ENCODE data around the gene EYA4.

EYA4 gene

GRCh38 chr6:133243723-133244305 lies 2.7 kb downstream of the EYA4 start:
- no peak for DNase-seq

- DNase-seq, result no peak
These were observed 3.4 kb downstream of the EYA4 start for GRCh38 chr6:133244519-133244918.

DNA sequence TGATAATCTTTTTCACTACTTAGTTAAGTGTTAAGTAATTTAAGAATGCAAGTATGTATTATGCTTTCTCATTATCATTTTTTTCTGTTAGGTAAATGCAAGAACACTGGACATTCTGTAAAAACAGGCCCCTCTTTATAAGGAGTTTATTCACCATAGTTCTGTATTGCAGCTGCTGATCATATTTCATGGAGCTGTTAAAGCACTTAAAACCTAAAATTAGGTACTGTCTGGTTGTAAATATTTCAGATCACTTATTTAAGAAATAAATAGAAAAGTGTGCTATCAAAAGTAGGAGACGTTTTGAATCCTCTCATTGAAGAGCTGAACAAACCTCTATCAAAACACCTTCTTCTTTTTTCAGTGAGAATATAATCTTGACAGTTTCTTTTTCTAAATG lies 3.9 kb downstream of the EYA4 start:
- no peak for DNase-seq

DNA sequence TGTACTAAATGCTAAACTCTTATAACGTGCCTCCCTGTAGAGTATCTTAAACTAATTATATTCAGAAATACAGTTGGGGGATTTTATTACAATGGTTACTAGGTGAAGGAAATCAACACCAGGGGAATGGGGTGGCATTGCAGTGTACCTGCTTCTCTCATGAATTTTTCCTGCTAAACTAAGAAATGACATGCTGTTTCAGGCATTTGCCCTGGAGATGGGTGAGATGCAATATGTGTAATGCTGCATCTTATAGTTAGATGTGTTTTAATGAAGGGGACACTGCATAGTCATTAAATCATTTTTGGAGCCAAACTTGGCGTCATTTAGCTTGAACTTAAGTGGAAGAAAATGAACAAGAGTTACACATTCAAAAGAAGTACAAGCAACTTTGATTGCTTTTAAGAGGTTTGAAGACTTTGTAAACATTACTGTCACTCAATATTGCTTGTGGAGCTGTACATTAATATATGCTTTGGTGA lies 4.3 kb downstream of the EYA4 start:
- DNase-seq, result no peak

GRCh38 chr6:133247581-133247980 lies 6.4 kb downstream of the EYA4 start:
- no peak for DNase-seq

DNA sequence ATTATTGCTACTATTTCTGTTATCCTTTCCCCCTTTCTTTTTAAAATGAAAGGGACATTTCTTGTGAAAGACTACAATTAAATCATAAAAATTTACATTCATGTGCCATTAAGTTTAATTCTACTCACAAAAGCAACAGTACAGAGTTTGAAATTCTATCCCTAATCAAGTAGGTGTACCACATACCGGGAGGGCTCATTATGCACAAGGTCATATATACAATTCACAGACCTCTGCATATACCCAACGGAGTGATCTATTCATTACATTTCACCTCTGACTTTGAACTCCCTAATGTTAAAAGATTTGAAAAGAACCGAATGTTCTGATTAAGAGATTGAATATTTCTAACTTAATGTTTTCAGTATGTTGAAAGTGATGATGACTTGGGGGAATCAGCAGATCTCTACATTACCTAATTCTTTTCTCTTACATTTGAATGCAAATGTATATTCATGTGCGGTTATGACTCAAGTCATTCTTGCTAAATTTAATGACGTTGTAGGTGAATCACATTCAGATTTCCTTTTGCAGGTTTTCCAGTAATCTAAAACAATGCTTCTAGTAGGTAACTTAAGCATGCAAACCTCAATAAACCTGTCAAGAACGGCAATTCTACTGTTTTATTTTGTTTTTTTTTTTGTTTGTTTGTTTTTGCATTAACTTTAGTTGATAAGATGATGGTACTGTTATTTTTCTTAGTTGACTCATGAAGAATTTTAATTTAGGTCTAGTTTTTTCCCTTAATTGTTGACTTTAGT lies 7.3 kb downstream of the EYA4 start:
- no peak for DNase-seq

DNA sequence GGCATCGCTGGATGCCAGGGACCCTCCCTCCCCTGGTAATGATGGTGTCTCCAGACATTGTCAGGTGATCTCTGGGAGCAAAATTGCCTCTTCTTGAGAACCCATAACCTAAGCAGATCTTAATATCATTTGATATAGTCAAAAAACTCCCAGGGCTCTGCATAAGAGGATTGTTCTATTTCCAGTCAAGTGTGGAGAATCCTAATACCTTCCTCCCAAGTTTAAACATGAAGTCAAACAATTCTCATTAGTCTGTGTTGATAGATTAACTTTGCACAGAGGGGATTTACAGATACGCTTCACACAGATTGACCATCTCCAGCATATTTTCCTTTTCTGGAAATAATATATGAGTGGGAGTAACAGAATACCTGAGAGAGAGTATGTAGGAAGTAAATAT lies 10.5 kb downstream of the EYA4 start:
- DNase-seq, result no peak

DNA sequence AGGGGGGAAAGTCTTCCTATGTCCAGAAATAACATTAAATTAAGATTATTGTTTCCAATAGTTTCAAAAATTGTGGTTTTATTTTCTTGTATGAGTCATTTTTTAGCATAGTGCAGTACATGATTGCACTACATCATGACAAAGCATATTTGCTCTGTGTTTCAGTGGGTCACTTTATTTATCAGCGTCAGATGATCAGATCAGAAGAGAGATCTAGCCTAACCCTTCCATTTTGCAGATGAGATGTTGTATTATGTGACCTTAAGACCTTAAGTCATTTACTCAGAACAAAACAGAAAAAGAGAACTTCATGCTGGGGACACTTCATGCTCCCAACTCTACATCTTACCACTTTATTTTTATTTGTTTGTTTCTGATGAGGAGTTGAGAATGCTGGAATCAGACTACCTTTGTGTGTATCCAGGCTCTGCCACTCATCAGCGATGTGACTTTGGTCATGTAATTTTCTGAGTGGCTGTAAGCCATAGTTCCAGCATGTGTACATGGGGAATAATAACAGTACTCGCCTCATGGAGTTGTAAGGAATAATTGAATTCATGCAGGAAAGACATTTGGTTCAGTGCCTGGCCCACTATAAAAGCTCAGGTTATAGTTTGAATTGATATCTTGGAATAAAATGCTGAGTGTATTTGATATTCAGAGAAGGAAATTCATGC lies 13.5 kb downstream of the EYA4 start:
- no peak for DNase-seq

DNA sequence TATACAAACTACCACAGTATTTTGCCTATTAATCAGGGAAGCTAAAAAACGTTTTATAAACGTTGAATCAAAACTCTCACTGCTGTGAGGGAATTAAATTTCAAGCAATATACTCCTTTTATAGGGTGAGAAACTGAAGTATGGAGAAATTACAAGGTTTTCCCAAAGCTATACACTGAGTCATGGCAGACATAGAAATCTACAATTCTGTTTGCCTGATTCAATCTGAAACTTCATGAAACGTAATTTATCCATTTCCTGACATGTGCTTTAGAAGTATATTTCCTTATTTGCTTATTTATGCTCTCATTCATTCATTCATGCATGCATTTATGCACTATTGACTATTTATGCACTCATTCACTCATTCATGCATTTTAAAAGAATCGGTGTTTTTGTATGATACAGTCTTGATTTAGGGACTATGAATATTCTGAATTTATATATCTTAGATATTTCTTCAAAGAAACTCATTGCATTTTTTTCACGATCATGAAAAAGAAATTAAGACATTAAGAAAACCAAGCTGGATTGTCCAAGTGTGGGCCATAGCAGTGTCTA lies 16.5 kb downstream of the EYA4 start:
- DNase-seq, result no peak

DNA sequence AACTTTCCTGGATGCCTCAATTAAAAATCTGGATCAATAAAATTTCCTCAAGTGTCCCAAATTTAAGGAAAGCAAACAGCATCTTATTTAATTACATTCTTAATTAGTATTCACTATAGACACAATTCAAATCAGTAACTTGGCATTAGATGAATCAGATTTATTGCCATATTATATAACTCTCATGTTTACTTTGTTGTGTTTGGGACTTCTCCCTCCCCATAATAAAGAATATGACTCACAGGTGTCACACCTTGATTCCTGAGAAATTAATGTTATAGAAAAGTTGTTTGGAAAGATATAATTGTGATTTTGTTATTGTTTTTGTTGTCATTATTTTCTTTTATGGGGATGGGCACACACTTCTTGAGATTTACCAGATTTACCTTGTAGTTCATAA lies 18.4 kb downstream of the EYA4 start:
- DNase-seq, result no peak

GRCh38 chr6:133262804-133263203 lies 21.6 kb downstream of the EYA4 start:
- DNase-seq, result no peak

DNA sequence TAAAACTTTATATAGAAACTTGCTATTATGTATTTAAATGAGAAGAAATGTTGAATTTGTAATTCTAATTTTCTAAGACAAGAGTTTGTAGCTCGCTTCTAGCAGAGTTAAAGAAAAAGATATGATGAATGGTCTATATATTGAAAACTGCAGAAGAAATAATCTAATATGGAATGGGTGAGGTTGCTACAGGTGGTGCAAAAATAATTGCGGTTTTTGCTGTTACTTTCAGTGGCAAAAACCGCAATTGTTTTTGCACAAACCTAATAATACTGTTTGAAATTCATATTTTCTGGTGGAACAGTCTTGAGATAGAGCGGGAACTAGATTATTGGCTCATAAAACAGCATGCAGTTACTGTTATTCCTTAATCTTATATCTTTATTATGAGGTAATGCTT lies 23.9 kb downstream of the EYA4 start:
- DNase-seq, result no peak

DNA sequence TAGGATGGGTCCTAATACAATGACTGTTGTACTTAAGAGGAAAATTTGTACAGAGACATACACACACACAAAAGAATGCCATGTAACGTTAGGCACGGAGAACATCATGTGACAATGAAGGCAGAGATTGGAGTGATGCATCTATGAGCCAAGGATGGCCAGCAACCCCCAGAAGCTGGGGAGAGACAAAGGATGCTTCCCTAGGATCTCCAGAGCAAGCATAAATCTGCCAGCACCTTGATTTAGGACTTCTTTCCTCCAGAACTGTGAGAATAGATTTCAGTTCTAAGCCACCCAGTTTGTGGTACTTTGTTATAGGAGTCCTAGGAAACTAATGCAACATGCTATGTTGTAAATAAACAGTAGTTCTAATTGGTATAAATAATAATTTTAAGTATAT lies 25.0 kb downstream of the EYA4 start:
- no peak for DNase-seq

DNA sequence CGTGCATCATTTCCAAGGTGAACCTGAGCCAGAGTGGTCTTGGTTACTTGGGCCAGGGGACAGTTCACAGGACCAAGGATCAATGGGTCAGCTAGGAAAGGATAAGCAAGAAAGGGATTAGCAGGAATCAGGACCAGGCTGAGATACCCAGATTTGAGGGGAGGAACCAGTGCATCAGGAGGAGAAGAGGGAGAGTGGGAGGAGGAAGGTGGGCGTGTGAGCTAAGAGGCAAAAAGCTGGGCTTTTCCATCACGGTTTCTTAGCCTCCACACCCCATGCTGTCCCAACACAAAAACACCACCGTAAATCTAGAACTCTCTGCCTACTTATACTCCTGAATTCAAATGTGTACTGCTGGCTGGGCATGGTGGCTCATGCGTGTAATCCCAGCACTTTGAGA lies 27.5 kb downstream of the EYA4 start:
- no peak for DNase-seq

GRCh38 chr6:133274813-133275212 lies 33.7 kb downstream of the EYA4 start:
- DNase-seq, result no peak

DNA sequence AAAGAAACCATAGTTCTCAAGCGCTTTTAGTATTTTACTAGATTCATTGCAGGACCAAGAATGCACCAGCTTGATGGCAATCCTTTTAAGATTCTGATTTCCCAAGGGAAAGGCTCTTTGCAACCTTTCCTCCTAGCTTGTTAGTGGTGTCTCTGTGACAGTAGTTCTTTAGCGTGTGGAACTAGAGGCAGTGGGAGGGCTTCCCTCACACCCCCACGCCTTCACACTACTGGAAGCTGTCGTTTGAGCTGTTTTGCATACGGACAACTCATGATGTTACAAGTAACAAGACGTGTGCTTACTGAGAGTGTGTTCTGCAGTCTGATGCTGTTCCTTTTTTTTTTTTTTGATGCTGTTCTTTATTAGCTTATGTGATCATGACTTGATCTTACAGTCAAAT lies 34.1 kb downstream of the EYA4 start:
- DNase-seq, result no peak

DNA sequence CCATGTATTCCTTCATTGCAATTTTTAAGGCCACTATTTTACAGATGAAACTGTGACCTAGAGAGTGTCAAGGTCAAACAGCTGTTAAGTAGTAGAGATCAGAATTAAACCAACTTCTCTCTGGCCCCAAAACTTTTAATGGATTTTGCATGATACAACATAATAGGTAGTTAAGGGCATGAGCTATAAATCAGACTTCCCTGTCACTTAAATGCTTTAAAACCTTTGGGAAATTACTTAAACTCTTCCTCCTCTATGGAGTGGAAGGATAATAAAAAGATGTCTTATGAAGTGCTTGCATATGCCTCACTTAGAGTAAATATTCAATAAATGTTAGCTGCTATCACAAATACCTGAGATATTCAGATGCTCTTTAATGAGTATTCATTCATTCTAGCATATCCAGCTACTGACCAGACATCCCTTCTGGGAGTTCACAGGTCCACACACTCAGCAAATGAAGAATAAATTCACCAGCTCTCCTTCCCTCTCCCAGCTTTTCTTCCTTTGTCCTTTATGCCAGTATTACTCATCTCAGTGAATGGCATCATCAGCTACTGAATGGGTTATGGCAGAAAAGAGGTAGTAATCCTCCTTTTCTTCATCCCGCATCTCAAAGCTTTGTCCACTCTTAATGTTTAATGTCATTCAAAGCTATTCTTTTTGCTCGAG lies 36.2 kb downstream of the EYA4 start:
- no peak for DNase-seq

- no peak for DNase-seq
These were observed 36.9 kb downstream of the EYA4 start for GRCh38 chr6:133277900-133278545.

- no peak for DNase-seq
These were observed 45.6 kb downstream of the EYA4 start for GRCh38 chr6:133286765-133287164.

DNA sequence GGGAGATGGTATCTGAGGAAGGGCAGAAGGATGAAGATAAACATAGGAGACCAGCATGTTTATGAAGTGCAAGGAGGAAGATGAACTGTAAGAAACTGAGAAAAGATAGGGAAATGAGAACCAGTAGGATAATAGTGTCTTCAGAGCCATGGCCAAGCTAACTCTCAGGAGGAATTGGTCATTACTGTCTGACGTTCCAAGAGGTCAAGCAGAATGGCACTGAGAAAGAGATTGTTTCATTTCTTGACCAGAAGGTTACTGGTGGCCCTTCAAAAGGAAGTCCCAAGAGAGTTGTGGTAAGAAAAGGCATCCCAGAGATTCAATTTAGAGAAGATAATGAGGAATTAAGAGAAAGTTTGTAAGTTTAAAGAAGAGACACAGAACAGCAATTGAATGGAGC lies 47.5 kb downstream of the EYA4 start:
- DNase-seq, result no peak

GRCh38 chr6:133289733-133290306 lies 48.7 kb downstream of the EYA4 start:
- DNase-seq, result no peak

- DNase-seq, result no peak
These were observed 49.8 kb downstream of the EYA4 start for GRCh38 chr6:133290930-133291329.
